ENCODE results near the gene SPTSSA.

- TF ChIP-seq CTCF (IDR thresholded peaks at IDR 0.05) (no peak), EP300 (IDR thresholded peaks at IDR 0.05) (no peak), POLR2AphosphoS5 (IDR thresholded peaks at IDR 0.05) (no peak), POLR2A (IDR thresholded peaks at IDR 0.05) (no peak)
These were observed 4.7 kb upstream of the SPTSSA start for GRCh38 chr14:34466691-34467090.
